Activated T-helper 1 cell treated with anti-CD3 and anti-CD28 coated beads, Interleukin-12 subunit alpha, Interleukin-12 subunit beta, Interleukin-2, Interleukin-4 antibody, amounts not matched to agents 30 ng/mL and 10 ng/mL and 1 ng/mL, durations not matched to agents 14 hours and 24 hours and 36 hours (primary cell): ENCODE data around the gene TRIM14. TPM values are rescaled to one million over a fixed set of nuclear protein-coding genes. Genes with fewer than 3 reads are reported as not detected.
A peak's percentile ranks its signal among the peaks of the same experiment; 100 is the strongest.
"Not testable (repeated sequence)": the region's sequence is repeated elsewhere in the genome, so short reads cannot be mapped to it uniquely, and the experiment has no call there.

Experiments
- DNase-seq: peaks from one replicate; pipeline ENCODE4 v3.0.0; 2021; ENCODE audit warnings: low spot score
- H3K27ac Mint-ChIP-seq: one replicate; pipeline ENCODE4 v1.8.0; 2021; ENCODE audit warnings: mild to moderate bottlenecking, mixed read lengths
- H3K27me3 Mint-ChIP-seq: one replicate; pipeline ENCODE4 v1.8.0; 2022; ENCODE audit warnings: mild to moderate bottlenecking, moderate library complexity, mixed read lengths; ENCODE audit not compliant: insufficient read depth
- H3K36me3 Mint-ChIP-seq: one replicate; pipeline ENCODE4 v1.8.0; 2021; ENCODE audit warnings: low read depth, mixed read lengths
- H3K4me1 Mint-ChIP-seq: one replicate; pipeline ENCODE4 v1.8.0; 2021; ENCODE audit warnings: low read depth, mixed read lengths
- H3K4me3 Mint-ChIP-seq: one replicate; pipeline ENCODE4 v1.8.0; 2021; ENCODE audit warnings: mild to moderate bottlenecking, moderate library complexity, mixed read lengths
- H3K9me3 Mint-ChIP-seq: one replicate; pipeline ENCODE4 v1.8.0; 2021; ENCODE audit warnings: mixed read lengths
- intact Hi-C: fragments of 100-400 bp; cut with micrococcal nuclease; formaldehyde crosslinking; loops from one replicate; pipeline ENCODE4 v1.15.1; 2024
- total RNA-seq: library from RNA; stranded (reverse); gene quantifications from 2 replicates; pipeline ENCODE4 v1.2.3, GENCODE V29; 2022

Gene TRIM14
- total RNA-seq, 1 donor from 2014 or later, result 41.7 TPM

DNA sequence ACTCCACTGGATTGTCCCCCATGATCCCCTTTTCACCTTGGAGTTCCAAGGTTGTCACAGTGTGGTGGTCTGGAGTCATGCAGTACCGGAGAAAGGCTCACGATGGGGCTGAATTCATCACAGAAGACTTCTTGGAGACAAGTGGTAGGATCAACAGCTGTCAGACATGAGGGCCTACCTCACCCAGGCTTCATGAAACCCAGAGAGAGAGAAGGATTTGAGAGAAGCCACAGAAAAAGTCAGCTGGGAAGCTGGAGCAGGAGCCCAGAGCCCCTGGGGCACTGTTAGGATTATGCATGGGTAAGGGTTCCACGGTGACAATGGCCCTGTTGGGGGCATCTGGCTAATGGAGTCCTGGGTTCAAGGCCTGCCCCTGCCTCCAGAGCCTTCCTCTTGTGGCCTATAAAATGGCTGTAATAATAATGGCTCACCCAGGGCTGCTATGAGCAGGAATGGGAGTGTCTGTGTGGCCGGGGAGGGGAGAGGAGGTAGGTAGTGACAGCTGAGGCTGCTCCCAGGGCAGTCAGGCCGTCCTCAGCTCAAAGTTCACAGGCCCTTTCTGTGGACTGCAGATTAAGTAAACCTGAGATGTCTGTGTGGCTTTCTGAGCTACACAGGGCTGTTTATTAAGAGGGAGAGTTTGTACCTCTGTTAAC, 910 bp downstream of the TRIM14 start:
- H3K27me3 Mint-ChIP-seq, result no peaks in the 10 kb centered on the region
- peaks cover 11% of the 10 kb centered on the region for H3K36me3 Mint-ChIP-seq
- peak; percentile 41 for DNase-seq
- H3K9me3 Mint-ChIP-seq, result no peaks in the 10 kb centered on the region
- H3K27ac Mint-ChIP-seq, result peak overlapping the region; percentile 98
- peaks cover 48% of the 10 kb centered on the region for H3K4me1 Mint-ChIP-seq
- intact Hi-C loops, result loop anchor here (1.0 to 10.0 kb wide), 5 partner anchors 16 to 1107 kb away; partner anchors contain the start of genes ALG2, SEC61B, TBC1D2 and TRMO
- H3K4me3 Mint-ChIP-seq, result peak overlapping the region; percentile 95

DNA sequence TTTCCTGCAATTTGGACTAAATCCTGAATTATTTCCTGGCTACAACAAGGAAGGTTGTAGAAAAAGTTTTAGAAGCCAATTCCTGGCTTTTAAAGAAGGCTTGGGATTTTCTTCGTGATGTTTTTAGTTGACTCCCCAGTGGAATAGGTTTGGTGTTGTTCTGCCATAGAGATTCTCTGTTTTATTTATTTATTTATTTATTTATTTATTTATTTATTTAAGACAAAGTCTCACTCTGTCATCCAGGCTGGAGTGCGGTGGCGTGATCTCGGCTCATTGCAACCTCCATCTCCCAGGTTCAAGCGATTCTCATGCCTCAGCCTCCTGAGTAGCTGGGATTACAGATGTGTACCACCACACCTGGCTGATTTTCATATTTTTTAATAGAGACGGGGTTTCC, 1.9 kb downstream of the TRIM14 start:
- peaks cover 13% of the 10 kb centered on the region for H3K36me3 Mint-ChIP-seq
- intact Hi-C loops, result loop anchor here (10.0 kb wide), 1 partner anchor 1108 kb away; the partner anchor contains the start of genes ALG2 and SEC61B
- H3K4me3 Mint-ChIP-seq, result peak overlapping the region; percentile 95
- H3K27me3 Mint-ChIP-seq, DNase-seq, H3K9me3 Mint-ChIP-seq: not testable (repeated sequence)
- H3K4me1 Mint-ChIP-seq, result peaks cover 50% of the 10 kb centered on the region
- peak overlapping the region; percentile 98 for H3K27ac Mint-ChIP-seq

- peak overlapping the region; percentile 58 for H3K4me3 Mint-ChIP-seq
- peaks cover 40% of the 10 kb centered on the region for H3K36me3 Mint-ChIP-seq
- intact Hi-C loops, result loop anchor here (10.0 kb wide), 1 partner anchor 474 kb away; the partner anchor contains the start of genes NCBP1 and TSTD2
- no peaks in the 10 kb centered on the region for H3K27me3 Mint-ChIP-seq
- H3K4me1 Mint-ChIP-seq, result peaks cover 79% of the 10 kb centered on the region
- peak overlapping the region; percentile 88 for H3K27ac Mint-ChIP-seq
- no peak for DNase-seq
- no peaks in the 10 kb centered on the region for H3K9me3 Mint-ChIP-seq
Measured at GRCh38 chr9:98109052-98109451, 10.0 kb downstream of the TRIM14 start.

DNA sequence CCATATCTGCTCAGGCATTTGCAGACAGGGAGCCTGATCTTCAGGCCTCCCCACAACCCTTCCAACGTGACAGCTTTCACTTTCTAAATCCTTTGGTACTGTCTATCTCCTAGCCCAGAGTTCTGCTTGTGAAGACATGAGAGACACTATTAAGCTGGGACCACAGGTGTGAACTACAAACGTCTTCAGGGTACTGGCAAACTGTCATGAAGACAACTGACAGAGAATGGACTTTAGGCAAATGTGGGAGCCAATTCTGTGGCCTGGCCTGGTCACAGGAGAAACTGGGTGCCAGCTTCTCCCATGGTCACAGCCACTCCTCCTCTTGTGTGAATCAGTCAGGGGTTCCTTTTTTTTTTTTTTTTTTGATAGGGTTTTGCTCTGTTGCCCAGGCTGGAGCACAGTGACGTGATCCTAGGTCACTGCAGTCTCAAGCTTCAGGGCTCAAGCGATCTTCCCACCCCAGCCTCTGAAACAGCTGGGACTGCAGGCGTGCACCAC, 10.4 kb downstream of the TRIM14 start:
- Mint-ChIP-seq H3K4me1 (peaks cover 81% of the 10 kb centered on the region), H3K36me3 (peaks cover 40% of the 10 kb centered on the region), H3K27ac (peak overlapping the region; percentile 88), H3K4me3 (peak overlapping the region; percentile 58), H3K9me3 (no peaks in the 10 kb centered on the region), H3K27me3 (no peaks in the 10 kb centered on the region)
- intact Hi-C loops, result loop anchor here (10.0 kb wide), 1 partner anchor 474 kb away; the partner anchor contains the start of genes NCBP1 and TSTD2
- DNase-seq, result peak; percentile 40

GRCh38 chr9:98107926-98108325, 11.1 kb downstream of the TRIM14 start:
- Mint-ChIP-seq H3K36me3 (peaks cover 40% of the 10 kb centered on the region), H3K4me3 (peak overlapping the region; percentile 58), H3K9me3 (no peaks in the 10 kb centered on the region), H3K27ac (peak overlapping the region; percentile 88), H3K27me3 (no peaks in the 10 kb centered on the region), H3K4me1 (peaks cover 81% of the 10 kb centered on the region)
- DNase-seq, result no peak
- intact Hi-C loops, result loop anchor here (10.0 kb wide), 1 partner anchor 473 kb away; the partner anchor contains the start of genes NCBP1 and TSTD2

DNA sequence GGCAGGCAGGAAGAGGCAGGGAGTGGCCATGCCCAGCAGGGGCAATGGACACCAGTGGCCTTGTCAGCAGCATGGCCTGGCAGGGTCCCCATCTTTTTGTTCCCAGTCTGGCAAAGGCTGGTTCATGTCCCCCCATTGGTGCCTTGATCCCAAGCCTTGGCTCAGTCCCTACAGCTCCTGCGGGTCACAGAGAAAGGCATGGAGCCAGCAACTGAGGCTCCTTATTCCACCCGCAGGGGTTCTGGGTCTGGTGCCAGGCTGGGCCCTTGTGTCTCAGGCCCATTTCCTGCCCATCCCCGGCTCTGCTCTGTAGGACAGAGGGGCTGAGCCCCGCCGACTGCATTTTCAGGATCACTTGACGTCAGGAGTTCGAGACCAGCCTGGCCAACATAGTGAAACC, 14.0 kb downstream of the TRIM14 start:
- no peaks in the 10 kb centered on the region for H3K27me3 Mint-ChIP-seq
- H3K27ac Mint-ChIP-seq, result no peak overlapping the region
- intact Hi-C loops, result loop anchor here (10.0 kb wide), 1 partner anchor 470 kb away; the partner anchor contains the start of genes NCBP1 and TSTD2
- H3K4me3 Mint-ChIP-seq, result no peak overlapping the region
- no peaks in the 10 kb centered on the region for H3K9me3 Mint-ChIP-seq
- no peak for DNase-seq
- peaks cover 30% of the 10 kb centered on the region for H3K36me3 Mint-ChIP-seq
- peaks cover 95% of the 10 kb centered on the region for H3K4me1 Mint-ChIP-seq

DNA sequence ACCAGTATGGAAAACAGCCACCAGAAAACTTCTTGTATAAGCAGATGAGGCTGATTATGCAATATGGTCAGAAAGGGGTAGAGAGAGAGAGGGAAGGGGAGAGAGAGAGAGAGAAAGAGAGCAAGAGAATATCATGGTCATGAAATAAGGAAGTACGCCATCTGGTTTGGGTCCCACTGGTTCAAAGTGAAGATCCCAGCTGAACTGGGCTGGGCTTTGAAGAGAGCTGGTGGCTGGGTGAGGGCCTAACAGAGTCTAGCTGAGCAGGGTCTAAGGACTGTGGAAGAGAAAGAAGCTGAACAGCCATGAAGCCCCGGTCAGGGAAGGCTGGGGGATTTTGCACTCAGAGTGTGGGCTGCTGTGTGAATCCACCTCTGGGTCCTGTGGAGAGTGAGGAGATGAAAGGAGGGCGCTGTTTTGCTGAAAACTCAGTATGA, 14.6 kb downstream of the TRIM14 start:
- Mint-ChIP-seq H3K36me3 (peaks cover 29% of the 10 kb centered on the region), H3K27ac (peak overlapping the region; percentile 95), H3K4me3 (peak overlapping the region; percentile 69), H3K4me1 (peaks cover 95% of the 10 kb centered on the region), H3K9me3 (no peaks in the 10 kb centered on the region), H3K27me3 (no peaks in the 10 kb centered on the region)
- intact Hi-C loops, result loop anchor here (5.0 to 10.0 kb wide), 2 partner anchors 122 to 470 kb away; partner anchors contain the start of genes ANP32B, NCBP1 and TSTD2
- no peak for DNase-seq

DNA sequence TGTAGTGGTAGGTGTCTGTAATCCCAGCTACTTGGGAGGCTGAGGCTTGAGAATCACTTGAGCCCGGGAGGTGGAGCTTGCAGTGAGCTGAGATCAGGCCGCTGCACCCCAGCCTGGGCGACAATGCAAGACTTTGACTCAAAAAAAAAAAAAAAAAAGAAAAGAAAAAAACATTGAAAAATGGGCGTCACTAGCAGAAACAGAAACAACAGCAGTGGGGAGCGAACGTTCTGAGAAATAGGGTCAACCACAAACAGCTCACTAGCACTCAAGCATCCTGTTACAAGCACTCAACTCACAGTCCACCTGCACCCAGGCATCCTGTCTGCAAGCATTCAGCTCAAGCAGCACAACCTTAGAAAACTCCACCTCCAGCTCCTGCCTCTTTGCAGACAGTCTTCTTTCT, 17.2 kb downstream of the TRIM14 start:
- peaks cover 85% of the 10 kb centered on the region for H3K4me1 Mint-ChIP-seq
- H3K36me3 Mint-ChIP-seq, result peaks cover 35% of the 10 kb centered on the region
- peak; percentile 83 for DNase-seq
- H3K4me3 Mint-ChIP-seq, result peak overlapping the region; percentile 69
- intact Hi-C loops, result loop anchor here (1.0 to 10.0 kb wide), 6 partner anchors 16 to 467 kb away; partner anchors contain the start of genes ANP32B, NANS, NCBP1 and TRMO
- peak overlapping the region; percentile 88 for H3K27ac Mint-ChIP-seq
- H3K9me3 Mint-ChIP-seq, result no peaks in the 10 kb centered on the region
- H3K27me3 Mint-ChIP-seq, result no peaks in the 10 kb centered on the region

DNA sequence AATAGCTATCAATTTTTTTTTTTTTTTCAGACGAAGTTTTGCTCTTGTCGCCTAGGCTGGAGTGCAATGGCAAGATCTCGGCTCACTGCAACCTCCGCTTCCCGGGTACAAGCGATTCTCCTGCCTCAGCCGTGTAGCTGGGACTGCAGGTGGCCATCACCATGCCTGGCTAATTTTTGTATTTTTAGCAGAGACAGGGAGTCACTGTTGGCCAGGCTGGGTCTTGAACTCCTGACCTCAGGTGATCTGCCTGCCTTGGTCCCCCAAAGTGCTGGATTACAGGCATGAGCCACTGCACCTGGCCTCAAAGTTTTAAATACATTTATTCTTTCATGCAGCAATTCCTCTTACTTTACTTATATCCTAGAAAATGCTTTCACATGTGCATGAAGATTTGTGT, 17.6 kb downstream of the TRIM14 start:
- DNase-seq, result no peak
- Mint-ChIP-seq H3K4me1 (peaks cover 85% of the 10 kb centered on the region), H3K27me3 (no peaks in the 10 kb centered on the region), H3K4me3 (peak overlapping the region; percentile 69), H3K9me3 (no peaks in the 10 kb centered on the region), H3K36me3 (peaks cover 36% of the 10 kb centered on the region), H3K27ac (peak overlapping the region; percentile 88)
- intact Hi-C loops, result loop anchor here (5.0 to 10.0 kb wide), 2 partner anchors 119 to 467 kb away; partner anchors contain the start of genes ANP32B, NCBP1 and TSTD2

DNA sequence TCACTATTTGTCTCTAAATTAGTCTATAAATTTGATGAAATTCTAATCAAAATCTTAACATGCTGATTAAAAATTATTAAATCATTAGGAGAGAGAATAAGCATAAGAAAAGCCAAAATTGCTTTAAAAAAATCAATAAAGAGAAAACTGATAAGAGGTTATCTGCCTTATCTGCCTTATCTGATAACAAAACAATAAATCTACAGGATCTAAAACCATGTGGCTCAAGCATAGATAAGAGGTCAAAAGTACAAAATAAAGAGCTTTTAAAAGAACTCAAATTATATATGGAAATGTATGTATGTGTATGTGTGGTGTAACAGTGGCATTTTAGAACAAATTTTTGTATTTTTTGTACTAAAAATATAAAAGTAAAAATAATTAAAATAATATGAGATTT, 18.6 kb downstream of the TRIM14 start:
- H3K9me3 Mint-ChIP-seq, result no peaks in the 10 kb centered on the region
- H3K4me3 Mint-ChIP-seq, result no peak overlapping the region
- peak overlapping the region; percentile 81 for H3K27ac Mint-ChIP-seq
- peaks cover 85% of the 10 kb centered on the region for H3K4me1 Mint-ChIP-seq
- no peaks in the 10 kb centered on the region for H3K27me3 Mint-ChIP-seq
- DNase-seq, result no peak
- intact Hi-C loops, result loop anchor here (5.0 to 10.0 kb wide), 2 partner anchors 118 to 466 kb away; partner anchors contain the start of genes ANP32B, NCBP1 and TSTD2
- H3K36me3 Mint-ChIP-seq, result peaks cover 31% of the 10 kb centered on the region

DNA sequence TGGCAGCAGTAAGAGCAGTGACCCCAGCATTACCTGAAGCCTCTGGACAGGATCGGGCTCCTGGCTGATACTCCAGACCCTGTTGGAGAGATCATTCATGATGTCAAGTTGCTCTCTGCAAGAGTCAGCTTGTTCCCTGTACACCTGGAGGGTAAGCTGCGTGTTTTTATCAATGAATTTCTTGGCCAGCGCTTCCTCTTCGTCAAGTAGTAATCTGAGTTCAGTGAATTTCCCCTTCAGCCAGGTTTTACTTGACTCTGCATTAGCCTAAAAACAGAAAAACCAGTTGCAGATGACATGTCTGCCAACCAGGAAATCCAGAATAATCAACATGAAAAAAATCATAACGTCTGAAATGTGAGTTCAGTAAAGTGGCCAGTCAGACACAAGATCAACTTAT, 19.1 kb downstream of the TRIM14 start:
- Mint-ChIP-seq H3K4me3 (peak overlapping the region; percentile 56), H3K27me3 (no peaks in the 10 kb centered on the region), H3K9me3 (no peaks in the 10 kb centered on the region), H3K4me1 (peaks cover 83% of the 10 kb centered on the region), H3K36me3 (peaks cover 33% of the 10 kb centered on the region), H3K27ac (peak overlapping the region; percentile 81)
- intact Hi-C loops, result loop anchor here (5.0 to 10.0 kb wide), 2 partner anchors 118 to 465 kb away; partner anchors contain the start of genes ANP32B, NCBP1 and TSTD2
- DNase-seq, result no peak

GRCh38 chr9:98099346-98099745, 19.7 kb downstream of the TRIM14 start:
- Mint-ChIP-seq H3K9me3 (no peaks in the 10 kb centered on the region), H3K4me3 (peak overlapping the region; percentile 55), H3K27ac (peak overlapping the region; percentile 81), H3K4me1 (peaks cover 82% of the 10 kb centered on the region), H3K36me3 (peaks cover 35% of the 10 kb centered on the region), H3K27me3 (no peaks in the 10 kb centered on the region)
- intact Hi-C loops, result no loop called here
- DNase-seq, result no peak

- Mint-ChIP-seq H3K4me1 (peaks cover 80% of the 10 kb centered on the region), H3K36me3 (peaks cover 42% of the 10 kb centered on the region), H3K9me3 (no peaks in the 10 kb centered on the region), H3K27ac (peak overlapping the region; percentile 81), H3K27me3 (no peaks in the 10 kb centered on the region), H3K4me3 (peak overlapping the region; percentile 65)
- peak; percentile 62 for DNase-seq
- intact Hi-C loops, result no loop called here
Measured at GRCh38 chr9:98097836-98098235, 21.2 kb downstream of the TRIM14 start.
